GM12875 (cell line): ENCODE measurements around the gene SGK1.

Source experiments
- H3K4me3 ChIP-seq: one replicate; pipeline ENCODE4 v1.5.1; 2011; ENCODE audit warnings: low read depth, low read length, control low read depth
- CTCF ChIP-seq: IDR thresholded peaks from 2 replicates; pipeline ENCODE4 v1.5.1; 2011; ENCODE audit warnings: low read depth, mild to moderate bottlenecking, control low read depth, inconsistent platforms, low read length, moderate library complexity, borderline replicate concordance; ENCODE audit not compliant: insufficient read depth

Gene SGK1

DNA sequence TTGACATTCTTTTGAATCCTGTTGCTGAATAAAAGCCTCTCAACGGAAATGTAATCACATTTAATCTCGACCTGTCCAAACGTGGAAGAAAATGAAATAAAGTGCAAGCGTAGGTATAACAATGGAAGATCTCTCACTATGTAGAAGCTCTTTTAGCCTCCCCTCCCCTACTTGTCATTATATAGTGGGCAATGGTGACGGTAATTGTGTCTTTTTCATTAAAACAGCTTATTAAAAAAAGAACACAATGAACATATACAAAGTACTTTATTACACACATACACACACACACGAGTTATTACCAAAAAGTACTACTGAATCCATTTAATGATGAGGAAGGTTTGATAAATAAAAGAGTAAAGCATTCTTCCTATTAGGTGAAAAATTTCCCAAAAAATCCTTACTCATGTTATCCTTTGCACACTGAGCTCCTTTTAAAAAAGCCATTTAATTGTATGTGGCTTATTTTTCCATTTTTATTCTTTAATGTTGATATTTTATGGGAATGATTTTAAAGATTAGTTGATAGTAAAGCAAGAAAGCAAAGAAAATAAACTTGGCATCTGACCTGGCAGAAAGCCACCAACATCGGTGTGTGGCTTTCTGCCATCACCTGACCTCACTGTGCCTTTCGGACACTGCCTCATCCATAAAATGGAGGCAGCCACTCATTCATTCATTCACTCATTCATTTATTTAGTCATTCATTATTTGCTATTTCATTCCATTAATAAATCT lies 493 bp upstream of the SGK1 start:
- no peak overlapping the region for H3K4me3 ChIP-seq
- TF ChIP-seq CTCF, result no peak

GRCh38 chr6:134316733-134317431 lies 1.0 kb downstream of the SGK1 start:
- no peak overlapping the region for H3K4me3 ChIP-seq
- TF ChIP-seq CTCF, result no peak

DNA sequence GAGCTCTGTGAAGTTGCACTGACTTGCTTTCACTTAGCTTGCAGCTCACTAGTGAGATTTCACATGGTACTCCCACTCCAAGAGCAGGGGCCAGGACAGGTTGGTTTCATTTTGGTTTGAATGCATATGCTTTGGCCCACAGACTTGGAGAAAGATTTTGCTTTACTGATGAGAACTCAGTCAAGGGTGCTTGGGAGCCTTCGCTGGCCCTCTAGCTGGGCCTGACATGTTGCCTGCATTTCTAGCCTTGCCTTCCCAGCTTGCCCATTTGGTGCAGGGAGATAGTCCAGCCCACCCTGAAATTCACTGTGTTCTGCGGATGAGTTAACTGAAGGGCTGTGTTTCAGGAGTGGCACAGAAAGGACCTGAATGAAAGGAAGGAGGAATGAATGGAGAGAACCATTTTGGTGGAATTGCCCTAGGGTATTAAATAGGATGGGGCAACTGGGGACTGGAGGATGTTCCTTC lies 1.9 kb downstream of the SGK1 start:
- no peak for TF ChIP-seq CTCF
- no peak overlapping the region for H3K4me3 ChIP-seq

GRCh38 chr6:134315189-134315588 lies 2.7 kb downstream of the SGK1 start:
- no peak overlapping the region for H3K4me3 ChIP-seq
- TF ChIP-seq CTCF, result no peak

DNA sequence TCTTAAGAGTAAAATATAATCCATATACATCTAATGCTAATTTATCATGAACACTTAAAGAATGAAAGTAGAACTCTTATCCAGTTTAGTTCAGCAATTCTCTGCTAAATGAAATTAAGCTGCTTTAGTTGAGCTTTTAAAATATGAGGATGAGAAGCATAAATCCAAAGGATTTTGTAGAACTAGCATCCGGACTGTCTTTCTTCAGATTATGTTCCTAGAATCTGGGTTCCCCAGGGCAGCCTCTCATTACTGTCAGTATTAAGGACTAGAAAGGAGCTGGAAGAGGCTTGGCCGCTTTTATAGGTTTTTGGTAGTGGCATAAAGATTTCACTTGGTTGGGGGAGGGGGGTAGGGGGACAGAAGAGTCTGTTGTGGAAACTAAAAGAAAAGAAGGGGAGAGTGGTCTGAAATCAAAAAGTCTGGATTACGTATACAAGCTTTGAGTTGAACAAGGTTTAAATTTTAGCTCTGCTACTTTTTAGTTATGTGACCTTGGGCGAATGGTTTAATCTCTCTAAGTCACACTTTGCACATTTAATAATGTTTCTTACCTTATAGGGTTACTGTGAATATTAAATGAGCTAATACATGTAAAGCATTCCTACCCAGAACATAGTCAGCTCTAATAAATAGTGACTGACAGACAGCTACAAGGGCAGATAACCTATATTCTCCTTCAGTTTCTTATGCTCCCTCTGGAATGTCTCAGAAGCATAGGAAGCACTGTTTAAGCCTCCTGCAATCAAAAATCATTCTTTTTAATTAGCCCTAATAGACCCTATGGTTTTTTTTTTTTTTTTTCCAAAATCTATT lies 3.7 kb downstream of the SGK1 start:
- TF ChIP-seq CTCF, result no peak
- H3K4me3 ChIP-seq, result no peak overlapping the region

- TF ChIP-seq CTCF, result no peak
These were observed 5.8 kb downstream of the SGK1 start for GRCh38 chr6:134312038-134312660.

More at GRCh38 chr6:134312038-134312660, 5.8 kb downstream of the SGK1 start:
- H3K4me3 ChIP-seq, result no peak overlapping the region
